ENCODE data around the gene CLCN6.

Gene CLCN6

DNA sequence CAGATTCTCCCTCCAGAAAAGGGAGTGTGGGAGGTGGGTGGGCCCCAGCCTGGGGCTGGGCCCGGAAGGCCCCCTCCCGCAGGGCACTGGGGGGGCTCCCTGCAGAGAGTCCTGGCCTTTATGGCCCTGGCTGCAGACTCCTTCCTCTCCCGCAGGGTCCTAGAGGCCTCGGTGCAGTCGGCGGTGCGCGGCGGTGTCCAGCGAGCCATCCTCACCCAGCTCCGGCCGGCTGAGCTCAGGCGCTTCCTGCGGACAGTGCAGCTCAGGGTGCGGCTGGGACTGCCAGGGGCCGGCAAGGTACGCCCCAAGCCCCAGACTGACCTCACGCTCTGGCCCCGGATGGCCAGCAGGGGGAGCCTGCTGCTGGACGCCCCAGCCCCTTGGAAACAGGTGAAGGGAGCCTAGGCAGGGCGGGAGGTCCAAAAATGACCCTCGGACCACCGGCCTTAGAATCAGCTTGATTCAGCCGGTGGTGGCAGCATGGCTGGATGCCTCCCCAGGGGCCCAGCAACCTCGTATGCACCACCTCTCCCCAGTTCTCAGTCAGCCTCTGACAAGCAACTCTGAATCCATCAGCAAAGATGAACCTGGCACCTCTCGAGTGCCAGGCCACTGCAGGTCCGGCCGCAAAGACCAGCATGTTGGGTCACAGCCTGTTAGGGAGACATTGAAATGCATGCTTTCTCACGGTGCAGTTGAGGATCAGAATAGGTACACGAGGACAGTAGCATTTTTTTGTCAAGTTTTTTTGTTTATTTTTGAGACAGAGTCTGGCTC lies 20.8 kb upstream of the CLCN6 start:
- H3K27me3 Mint-ChIP-seq = peaks cover 1% of the 10 kb centered on the region
- H3K4me3 Mint-ChIP-seq = peak overlapping the region; percentile 57
- no peak overlapping the region for H3K27ac Mint-ChIP-seq
- DNase-seq (ENCODE audit: low spot score in 2 of 2) (peak; percentile 36 to 60), ATAC-seq (ENCODE audit: low read depth) (peak; percentile 73)
- peaks cover 3% of the 10 kb centered on the region for H3K4me1 Mint-ChIP-seq
- no peaks in the 10 kb centered on the region for H3K36me3 Mint-ChIP-seq
- no peaks in the 10 kb centered on the region for H3K9me3 Mint-ChIP-seq

- Mint-ChIP-seq H3K27ac (no peak overlapping the region), H3K4me1 (peaks cover 3% of the 10 kb centered on the region), H3K4me3 (no peak overlapping the region), H3K36me3 (no peaks in the 10 kb centered on the region), H3K27me3 (no peaks in the 10 kb centered on the region), H3K9me3 (no peaks in the 10 kb centered on the region)
- DNase-seq (ENCODE audit: low spot score in 2 of 2) (no peak), ATAC-seq (ENCODE audit: low read depth) (no peak)
Measured at GRCh38 chr1:11786168-11786567, 19.8 kb upstream of the CLCN6 start.

DNA sequence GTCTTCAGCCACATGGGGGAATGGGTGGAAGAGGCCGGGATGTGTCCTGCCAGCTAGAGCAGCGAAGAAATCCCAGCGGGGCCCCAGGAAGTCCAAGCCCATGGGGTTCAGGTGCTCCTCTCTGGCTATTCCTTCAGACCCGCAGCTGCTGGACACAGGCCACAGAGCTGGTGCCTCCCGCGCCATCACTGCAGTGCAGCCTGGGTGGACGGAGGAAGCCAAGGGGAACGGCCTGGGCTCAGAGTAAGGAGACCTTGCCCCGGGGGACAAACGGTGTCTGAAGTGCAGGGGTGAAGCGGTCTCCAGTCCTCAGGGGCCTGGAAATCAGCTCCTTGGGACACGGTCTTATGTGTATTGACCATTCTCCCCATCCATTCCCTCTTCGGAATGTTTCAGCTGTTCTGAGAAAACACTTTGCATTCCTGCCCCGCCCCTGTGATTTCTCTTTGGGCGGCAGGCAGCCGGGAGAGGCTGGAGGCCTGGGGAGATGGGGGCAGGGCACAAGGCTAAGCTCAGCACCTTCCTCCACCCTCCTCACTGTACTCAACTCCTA lies 18.7 kb upstream of the CLCN6 start:
- peaks cover 10% of the 10 kb centered on the region for H3K4me1 Mint-ChIP-seq
- peaks cover 9% of the 10 kb centered on the region for H3K36me3 Mint-ChIP-seq

DNA sequence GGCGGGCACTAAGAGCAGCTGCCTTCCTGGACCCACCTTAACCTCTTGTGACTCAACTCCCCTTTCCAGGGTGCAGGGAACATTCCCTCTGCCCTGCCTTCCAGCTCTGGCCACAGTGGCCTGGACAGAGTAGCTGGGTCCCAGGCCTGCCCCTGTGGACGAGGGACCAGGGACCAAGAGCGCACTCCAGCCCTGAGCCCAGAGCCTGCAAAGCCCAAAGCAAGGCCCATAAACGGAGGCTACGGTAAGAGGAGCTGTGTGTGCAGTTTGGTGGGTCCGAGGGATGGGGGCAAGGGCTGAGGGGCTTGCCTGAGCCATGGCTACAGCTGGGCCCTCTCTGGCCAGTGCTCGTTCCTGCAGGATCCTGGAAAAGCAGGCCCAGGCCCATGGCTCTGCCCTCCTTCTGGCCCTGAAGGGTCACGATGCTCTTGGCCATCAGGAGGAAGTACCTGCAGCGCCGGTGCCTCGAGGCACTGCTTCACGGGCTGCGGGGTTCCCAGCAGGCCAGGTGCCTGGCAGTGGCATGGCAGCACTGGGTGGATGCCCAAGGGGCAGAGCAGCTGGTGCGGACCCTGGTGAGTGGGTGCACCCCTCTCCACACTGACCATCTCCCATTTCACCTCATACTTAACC lies 18.1 kb upstream of the CLCN6 start:
- Mint-ChIP-seq H3K9me3 (no peaks in the 10 kb centered on the region), H3K4me3 (no peak overlapping the region), H3K27me3 (no peaks in the 10 kb centered on the region), H3K27ac (no peak overlapping the region), H3K4me1 (peaks cover 10% of the 10 kb centered on the region), H3K36me3 (peaks cover 9% of the 10 kb centered on the region)
- no peak for DNase-seq (ENCODE audit: low spot score in 2 of 2)
- no peak for ATAC-seq (ENCODE audit: low read depth)

More for the DNA sequence above, 18.7 kb upstream of the CLCN6 start:
- ATAC-seq (ENCODE audit: low read depth) = no peak
- no peaks in the 10 kb centered on the region for H3K9me3 Mint-ChIP-seq
- no peak overlapping the region for H3K4me3 Mint-ChIP-seq
- no peaks in the 10 kb centered on the region for H3K27me3 Mint-ChIP-seq
- no peak overlapping the region for H3K27ac Mint-ChIP-seq
- no peak for DNase-seq (ENCODE audit: low spot score in 2 of 2)

DNA sequence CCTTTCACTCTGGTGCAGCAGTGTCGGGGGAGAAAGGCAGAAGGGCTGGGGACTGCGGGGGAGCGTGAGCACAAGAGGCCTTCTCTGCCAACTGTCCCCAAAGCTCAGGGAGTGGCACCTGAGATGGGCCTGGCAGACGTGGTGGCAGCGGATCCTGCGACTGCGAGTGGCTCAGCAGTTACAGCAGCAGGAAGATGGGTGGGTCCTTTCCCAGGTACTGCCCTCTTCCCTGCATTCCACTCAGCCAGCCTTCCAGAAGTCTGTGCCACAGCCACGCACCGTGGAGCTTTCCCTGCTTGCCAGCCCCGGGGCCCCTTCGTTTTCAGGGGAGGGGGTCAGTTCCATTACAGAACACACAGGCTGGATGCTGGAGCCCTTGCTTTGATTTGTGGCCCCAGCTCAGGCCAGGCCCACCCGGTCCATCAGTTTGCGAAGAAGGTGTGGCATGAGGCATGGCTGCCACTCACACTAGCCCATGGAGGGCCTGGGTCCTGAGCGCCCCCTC lies 17.4 kb upstream of the CLCN6 start:
- H3K27ac Mint-ChIP-seq = no peak overlapping the region
- peaks cover 9% of the 10 kb centered on the region for H3K36me3 Mint-ChIP-seq
- H3K9me3 Mint-ChIP-seq = no peaks in the 10 kb centered on the region
- no peak overlapping the region for H3K4me3 Mint-ChIP-seq
- peaks cover 10% of the 10 kb centered on the region for H3K4me1 Mint-ChIP-seq
- ATAC-seq (ENCODE audit: low read depth) (no peak), DNase-seq (ENCODE audit: low spot score in 2 of 2) (no peak)
- no peaks in the 10 kb centered on the region for H3K27me3 Mint-ChIP-seq

DNA sequence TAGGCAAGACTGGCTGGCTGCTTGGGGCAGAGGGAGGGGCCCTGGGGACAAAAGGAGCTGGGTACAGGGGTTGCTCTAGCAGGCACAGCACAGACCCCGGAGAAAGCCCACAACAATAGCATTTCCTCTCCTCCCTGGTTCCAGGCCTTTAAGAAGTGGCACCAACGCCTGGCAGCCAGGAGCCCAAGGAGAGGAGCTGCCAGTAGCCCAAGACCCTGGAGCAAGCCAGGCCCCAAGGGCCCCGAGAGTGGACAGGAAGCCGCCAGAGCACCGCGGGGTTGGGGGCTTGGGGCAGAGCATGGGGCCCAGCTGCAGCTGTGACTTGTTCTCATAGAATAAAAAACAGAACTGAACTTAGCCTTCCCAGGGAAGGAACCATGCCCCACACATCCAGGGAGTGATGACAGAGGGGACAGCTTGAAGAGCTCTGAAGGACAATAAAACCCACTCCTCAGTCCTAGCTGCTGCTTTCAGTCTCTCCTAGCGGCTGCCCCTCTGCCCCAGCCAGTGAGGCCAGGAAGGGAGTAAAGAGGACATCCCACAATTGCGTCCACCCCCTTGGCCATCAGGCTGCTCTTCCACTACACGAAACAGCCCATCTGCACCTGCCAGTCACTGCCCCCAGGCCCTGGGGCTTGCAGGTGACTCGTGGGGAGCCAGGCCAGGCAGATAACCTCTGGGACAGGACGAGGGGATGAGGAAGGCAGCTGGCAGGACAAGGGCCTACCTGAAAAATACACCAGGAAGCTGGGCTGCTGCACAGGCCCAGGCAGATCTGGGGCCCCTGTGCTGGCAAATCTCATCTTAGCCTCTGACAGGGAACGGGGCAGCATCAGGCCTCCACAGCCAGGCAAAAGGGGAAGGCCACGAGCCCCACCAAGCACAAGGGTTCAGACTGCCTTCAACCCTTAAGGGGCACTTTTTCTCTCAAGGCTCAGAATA lies 16.6 kb upstream of the CLCN6 start:
- Mint-ChIP-seq H3K4me1 (peaks cover 10% of the 10 kb centered on the region), H3K27me3 (no peaks in the 10 kb centered on the region), H3K4me3 (no peak overlapping the region), H3K27ac (peak overlapping the region; percentile 55), H3K9me3 (no peaks in the 10 kb centered on the region), H3K36me3 (peaks cover 10% of the 10 kb centered on the region)
- ATAC-seq (ENCODE audit: low read depth) (no peak), DNase-seq (ENCODE audit: low spot score in 2 of 2) (no peak)

- Mint-ChIP-seq H3K9me3 (no peaks in the 10 kb centered on the region), H3K27me3 (no peaks in the 10 kb centered on the region), H3K4me1 (peaks cover 10% of the 10 kb centered on the region), H3K4me3 (no peak overlapping the region), H3K36me3 (peaks cover 15% of the 10 kb centered on the region), H3K27ac (peak overlapping the region; percentile 55)
- DNase-seq (ENCODE audit: low spot score in 2 of 2) (no peak), ATAC-seq (ENCODE audit: low read depth) (no peak)
Measured at GRCh38 chr1:11790101-11790879, 15.7 kb upstream of the CLCN6 start.

- Mint-ChIP-seq H3K27ac (peak overlapping the region; percentile 51), H3K36me3 (peaks cover 18% of the 10 kb centered on the region), H3K4me1 (peaks cover 7% of the 10 kb centered on the region), H3K9me3 (no peaks in the 10 kb centered on the region), H3K4me3 (no peak overlapping the region), H3K27me3 (no peaks in the 10 kb centered on the region)
- DNase-seq (ENCODE audit: low spot score in 2 of 2) = no peak
- ATAC-seq (ENCODE audit: low read depth) = peak; percentile 62
Measured at GRCh38 chr1:11790880-11791715, 14.9 kb upstream of the CLCN6 start.

DNA sequence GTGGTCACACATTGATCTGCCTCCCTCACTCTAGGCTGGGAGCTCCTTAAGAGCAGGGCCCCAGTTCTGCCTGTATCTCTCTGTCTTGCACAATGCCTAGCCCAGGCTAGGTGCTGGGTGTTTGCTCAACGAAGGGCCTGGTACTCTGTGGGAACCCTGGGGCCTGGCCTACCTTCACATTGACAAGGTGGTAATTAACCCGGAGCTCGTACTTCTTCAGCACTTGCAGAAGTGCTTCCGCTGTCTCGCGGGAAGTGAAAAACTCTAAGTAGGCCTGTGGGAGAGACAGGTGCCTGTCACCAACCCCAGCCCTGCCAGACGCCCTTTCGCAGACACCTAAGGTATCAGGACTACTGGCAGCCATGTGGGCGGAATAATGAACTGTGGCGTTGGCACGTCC lies 13.9 kb upstream of the CLCN6 start:
- Mint-ChIP-seq H3K9me3 (no peaks in the 10 kb centered on the region), H3K27ac (peak overlapping the region; percentile 51), H3K27me3 (no peaks in the 10 kb centered on the region), H3K4me1 (peaks cover 7% of the 10 kb centered on the region), H3K36me3 (peaks cover 18% of the 10 kb centered on the region), H3K4me3 (no peak overlapping the region)
- ATAC-seq (ENCODE audit: low read depth) = no peak
- no peak for DNase-seq (ENCODE audit: low spot score in 2 of 2)

GRCh38 chr1:11793819-11794218 lies 12.2 kb upstream of the CLCN6 start:
- Mint-ChIP-seq H3K4me3 (no peak overlapping the region), H3K9me3 (no peaks in the 10 kb centered on the region), H3K36me3 (peaks cover 18% of the 10 kb centered on the region), H3K27me3 (no peaks in the 10 kb centered on the region), H3K27ac (no peak overlapping the region), H3K4me1 (peaks cover 7% of the 10 kb centered on the region)
- DNase-seq (ENCODE audit: low spot score in 2 of 2) (no peak), ATAC-seq (ENCODE audit: low read depth) (no peak)

DNA sequence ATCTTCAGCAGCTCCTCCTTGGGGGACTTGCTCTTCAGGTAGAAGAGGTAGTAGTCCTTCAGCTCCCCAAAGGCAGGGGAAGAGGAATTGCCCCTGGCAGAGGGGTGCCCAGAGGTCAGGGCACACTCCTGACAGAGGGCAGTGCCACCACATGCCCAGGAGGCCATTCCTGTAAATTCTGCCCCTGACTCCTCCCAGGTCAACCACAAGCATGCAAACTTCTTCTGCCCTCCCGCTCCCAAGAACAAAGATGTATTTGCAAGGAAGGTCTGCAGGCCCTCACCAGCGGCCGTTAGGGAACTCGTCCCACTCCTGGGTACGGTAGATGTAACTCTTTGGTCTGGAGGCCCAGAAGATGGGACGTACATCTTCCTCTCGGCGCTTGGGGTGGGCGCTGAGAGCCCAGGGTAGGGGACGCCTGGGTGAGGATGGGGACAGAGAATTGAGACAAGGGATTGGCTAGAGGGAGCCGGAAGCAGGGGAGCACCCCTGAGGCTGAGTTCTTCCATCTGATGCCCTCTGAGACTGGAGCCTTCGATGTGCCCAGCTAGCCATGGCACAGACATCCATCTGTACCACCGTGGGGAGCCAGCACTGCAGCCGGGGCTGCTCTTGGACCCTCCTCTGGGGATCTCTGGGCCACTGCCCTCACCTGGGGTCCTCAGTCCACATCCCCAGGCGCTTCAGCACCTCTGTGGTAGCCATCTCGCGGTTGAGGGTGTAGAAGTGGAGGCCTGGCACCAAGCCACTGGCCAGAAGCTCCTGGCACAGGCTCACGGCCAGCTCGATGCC lies 11.3 kb upstream of the CLCN6 start:
- H3K9me3 Mint-ChIP-seq = no peaks in the 10 kb centered on the region
- no peak overlapping the region for H3K4me3 Mint-ChIP-seq
- H3K27ac Mint-ChIP-seq = no peak overlapping the region
- ATAC-seq (ENCODE audit: low read depth) (no peak), DNase-seq (ENCODE audit: low spot score in 2 of 2) (no peak)
- no peaks in the 10 kb centered on the region for H3K27me3 Mint-ChIP-seq
- H3K4me1 Mint-ChIP-seq = peaks cover 7% of the 10 kb centered on the region
- H3K36me3 Mint-ChIP-seq = peaks cover 18% of the 10 kb centered on the region

Measured in memory B cell (primary cell).